Measurements from ENCODE around the gene CFAP57. TPM values are rescaled to one million over a fixed set of nuclear protein-coding genes. Genes with fewer than 3 reads are reported as not detected.

The CFAP57 gene
- total RNA-seq, 1 donor from 2014 or later, result not detected

- POLR2A ChIA-PET, result no interaction called here
- H3K27me3 Mint-ChIP-seq, result peaks cover 8% of the 10 kb centered on the region
These were observed 107.0 kb downstream of the CFAP57 start for GRCh38 chr1:43279161-43279560.

GRCh38 chr1:43279666-43280065 is 107.5 kb downstream of the CFAP57 start:
- ChIA-PET CTCF (no interaction called here), POLR2A (no interaction called here)
- no peaks in the 10 kb centered on the region for H3K9me3 Mint-ChIP-seq
- ATAC-seq (ENCODE audit: low read depth), result no peak
- peaks cover 8% of the 10 kb centered on the region for H3K27me3 Mint-ChIP-seq
- DNase-seq, result no peak
- no peaks in the 10 kb centered on the region for H3K36me3 Mint-ChIP-seq (ENCODE audit: low read depth)
- intact Hi-C loops (cut with micrococcal nuclease), result no loop called here
- H3K4me1 Mint-ChIP-seq, result peaks cover 2% of the 10 kb centered on the region
- H3K4me3 Mint-ChIP-seq, result no peak overlapping the region
- no peak overlapping the region for H3K27ac Mint-ChIP-seq
- TF ChIP-seq CTCF (IDR thresholded peaks at IDR 0.05), result no peak

More at GRCh38 chr1:43279161-43279560, 107.0 kb downstream of the CFAP57 start:
- intact Hi-C loops (cut with micrococcal nuclease), result no loop called here
- Mint-ChIP-seq H3K27ac (no peak overlapping the region), H3K9me3 (no peaks in the 10 kb centered on the region), H3K36me3 (ENCODE audit: low read depth) (no peaks in the 10 kb centered on the region), H3K4me3 (no peak overlapping the region), H3K4me1 (peaks cover 6% of the 10 kb centered on the region)
- no peak for TF ChIP-seq CTCF (IDR thresholded peaks at IDR 0.05)
- DNase-seq (no peak), ATAC-seq (ENCODE audit: low read depth) (no peak)
- CTCF ChIA-PET, result no interaction called here

- no peaks in the 10 kb centered on the region for H3K4me1 Mint-ChIP-seq
- POLR2A ChIA-PET, result no interaction called here
These were observed 108.6 kb downstream of the CFAP57 start for GRCh38 chr1:43280692-43281091.

GRCh38 chr1:43282220-43283195 is 110.4 kb downstream of the CFAP57 start:
- no peaks in the 10 kb centered on the region for H3K4me1 Mint-ChIP-seq
- TF ChIP-seq CTCF (IDR thresholded peaks at IDR 0.05), result no peak
- intact Hi-C loops (cut with micrococcal nuclease), result no loop called here
- CTCF ChIA-PET, result no interaction called here
- H3K4me3 Mint-ChIP-seq, result no peak overlapping the region
- no peaks in the 10 kb centered on the region for H3K9me3 Mint-ChIP-seq
- H3K36me3 Mint-ChIP-seq (ENCODE audit: low read depth), result no peaks in the 10 kb centered on the region
- POLR2A ChIA-PET, result no interaction called here
- no peak for DNase-seq
- H3K27ac Mint-ChIP-seq, result no peak overlapping the region
- H3K27me3 Mint-ChIP-seq, result peaks cover 13% of the 10 kb centered on the region
- no peak for ATAC-seq (ENCODE audit: low read depth)

More at GRCh38 chr1:43280692-43281091, 108.6 kb downstream of the CFAP57 start:
- intact Hi-C loops (cut with micrococcal nuclease), result no loop called here
- CTCF ChIA-PET, result no interaction called here
- Mint-ChIP-seq H3K4me3 (no peak overlapping the region), H3K9me3 (no peaks in the 10 kb centered on the region), H3K27me3 (peaks cover 8% of the 10 kb centered on the region), H3K27ac (no peak overlapping the region), H3K36me3 (ENCODE audit: low read depth) (no peaks in the 10 kb centered on the region)
- no peak for DNase-seq
- ATAC-seq (ENCODE audit: low read depth), result no peak
- no peak for TF ChIP-seq CTCF (IDR thresholded peaks at IDR 0.05)

GRCh38 chr1:43284065-43284464 is 111.9 kb downstream of the CFAP57 start:
- DNase-seq (no peak), ATAC-seq (ENCODE audit: low read depth) (no peak)
- Mint-ChIP-seq H3K4me3 (no peak overlapping the region), H3K36me3 (ENCODE audit: low read depth) (no peaks in the 10 kb centered on the region), H3K27ac (no peak overlapping the region), H3K9me3 (no peaks in the 10 kb centered on the region), H3K27me3 (peaks cover 13% of the 10 kb centered on the region), H3K4me1 (no peaks in the 10 kb centered on the region)
- intact Hi-C loops (cut with micrococcal nuclease), result no loop called here
- ChIA-PET POLR2A (no interaction called here), CTCF (no interaction called here)
- no peak for TF ChIP-seq CTCF (IDR thresholded peaks at IDR 0.05)

All from activated B cell treated with CpG ODN at 0.5 μM for 24 hours (primary cell).